Measurements from ENCODE around the gene HSPA4.

- TF ChIP-seq CTCF (CRISPR knock-in tag; IDR thresholded peaks at IDR 0.05) (no peak), TCF12 (IDR thresholded peaks at IDR 0.05) (no peak), TCF12 (CRISPR knock-in tag; IDR thresholded peaks at IDR 0.05) (no peak), POLR2A (IDR thresholded peaks at IDR 0.05; ENCODE audit: insufficient read depth in 1 of 2, low read depth in 2 of 2, low read length in 2 of 2) (no peak), ZNF792 (CRISPR knock-in tag; IDR thresholded peaks at IDR 0.05) (no peak), USF2 (IDR thresholded peaks at IDR 0.05; ENCODE audit: low read depth, low read length) (no peak), USF2 (CRISPR knock-in tag; IDR thresholded peaks at IDR 0.05; ENCODE audit: borderline replicate concordance) (no peak), SKI (IDR thresholded peaks at IDR 0.05; ENCODE audit: partially characterized antibody) (no peak), RBM22 (optimal IDR thresholded peaks at IDR 0.05; ENCODE audit: low read length) (no peak)
These were observed 9.9 kb upstream of the HSPA4 start for GRCh38 chr5:133041910-133042309.
